GM12878 (cell line): ENCODE data around the gene AP2B1.

ENCODE experiments used
- ASH2L ChIP-seq: fragments of 300-600, 200-600 bp; sonication (generic); IDR thresholded peaks from 2 replicates; pipeline ENCODE4 v1.6.1; 2017; ENCODE audit warnings: low read depth, mild to moderate bottlenecking, borderline replicate concordance
- CEBPZ ChIP-seq: fragments of 150-350 bp; IDR thresholded peaks from 2 replicates; pipeline ENCODE4 v1.6.1; 2016; ENCODE audit warnings: low read depth, low read length
- EZH2 ChIP-seq: IDR thresholded peaks from 2 replicates; pipeline ENCODE4 v1.6.1; 2012; ENCODE audit warnings: low read depth, mild to moderate bottlenecking, control low read depth, inconsistent platforms, low read length, borderline replicate concordance; ENCODE audit not compliant: control insufficient read depth
- JUND ChIP-seq: IDR thresholded peaks from 2 replicates; pipeline ENCODE4 v1.6.1; 2012; ENCODE audit warnings: low read depth, mild to moderate bottlenecking, low read length, improper control_type of control experiment, moderate library complexity
- MAX ChIP-seq: IDR thresholded peaks from 2 replicates; pipeline ENCODE4 v1.6.1; 2012; ENCODE audit warnings: low read depth, low read length, improper control_type of control experiment
- MYC ChIP-seq: IDR thresholded peaks from 2 replicates; pipeline ENCODE4 v1.6.1; 2011; ENCODE audit warnings: mild to moderate bottlenecking, low read length, moderate library complexity, inconsistent platforms; ENCODE audit not compliant: insufficient read depth, insufficient replicate concordance, insufficient read length, severe bottlenecking
- POLR2A ChIP-seq: IDR thresholded peaks from 2 replicates; pipeline ENCODE4 v1.6.1; 2011; ENCODE audit warnings: low read depth, mild to moderate bottlenecking, low read length
- POLR2AphosphoS5 ChIP-seq: IDR thresholded peaks from 2 replicates; pipeline ENCODE4 v1.6.1; 2011; ENCODE audit warnings: mild to moderate bottlenecking, low read length, inconsistent platforms
- REST ChIP-seq: IDR thresholded peaks from 2 replicates; pipeline ENCODE4 v1.6.1; 2012; ENCODE audit warnings: mild to moderate bottlenecking, low read depth, low read length
- SMC3 ChIP-seq: IDR thresholded peaks from 2 replicates; pipeline ENCODE4 v1.6.1; 2011; ENCODE audit warnings: low read length, improper control_type of control experiment, borderline replicate concordance
- TARDBP ChIP-seq: IDR thresholded peaks from 2 replicates; pipeline ENCODE4 v1.6.1; 2016; ENCODE audit warnings: borderline replicate concordance
- ZNF274 ChIP-seq: IDR thresholded peaks from one replicate; pipeline ENCODE4 v1.8.0; 2011; ENCODE audit not compliant: insufficient read length, insufficient read depth
- TF ChIP-seq, protein P1 (sequence below): IDR thresholded peaks from 2 replicates; pipeline ENCODE4 v1.6.1; 2012; ENCODE audit warnings: low read length, inconsistent platforms
- TF ChIP-seq, protein P2 (sequence below): fragments of 450-650 bp; IDR thresholded peaks from 2 replicates; pipeline ENCODE4 v1.6.1; 2016; ENCODE audit warnings: mild to moderate bottlenecking, moderate library complexity, borderline replicate concordance

DNA sequence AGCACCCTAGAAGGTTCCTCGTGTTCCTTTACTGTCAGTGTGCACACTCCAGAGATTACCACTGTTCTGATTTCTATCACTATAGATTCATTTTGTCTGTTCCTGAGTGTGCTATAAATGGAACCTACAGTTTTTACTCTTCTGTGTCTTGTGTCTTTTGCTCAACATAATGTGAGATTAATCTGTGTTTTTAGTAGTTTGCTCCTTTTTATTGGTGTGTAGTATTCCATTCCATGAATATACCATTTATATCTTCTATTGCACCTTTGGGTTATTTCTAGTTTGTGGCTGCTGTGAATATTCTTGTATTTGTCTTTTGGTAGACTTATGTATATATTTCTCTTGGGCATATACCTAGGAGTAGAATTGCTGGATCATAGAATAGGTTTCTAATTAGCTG lies 68.2 kb downstream of the AP2B1 start:
- TF ChIP-seq SMC3 (no peak), ASH2L (no peak), REST (no peak), POLR2AphosphoS5 (no peak), EZH2 (no peak), MAX (no peak), TARDBP (no peak), CEBPZ (no peak), JUND (no peak), ZNF274 (no peak), POLR2A (no peak), MYC (no peak)
- TF ChIP-seq, protein P1, sequence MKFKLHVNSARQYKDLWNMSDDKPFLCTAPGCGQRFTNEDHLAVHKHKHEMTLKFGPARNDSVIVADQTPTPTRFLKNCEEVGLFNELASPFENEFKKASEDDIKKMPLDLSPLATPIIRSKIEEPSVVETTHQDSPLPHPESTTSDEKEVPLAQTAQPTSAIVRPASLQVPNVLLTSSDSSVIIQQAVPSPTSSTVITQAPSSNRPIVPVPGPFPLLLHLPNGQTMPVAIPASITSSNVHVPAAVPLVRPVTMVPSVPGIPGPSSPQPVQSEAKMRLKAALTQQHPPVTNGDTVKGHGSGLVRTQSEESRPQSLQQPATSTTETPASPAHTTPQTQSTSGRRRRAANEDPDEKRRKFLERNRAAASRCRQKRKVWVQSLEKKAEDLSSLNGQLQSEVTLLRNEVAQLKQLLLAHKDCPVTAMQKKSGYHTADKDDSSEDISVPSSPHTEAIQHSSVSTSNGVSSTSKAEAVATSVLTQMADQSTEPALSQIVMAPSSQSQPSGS: no peak
- TF ChIP-seq, protein P2, sequence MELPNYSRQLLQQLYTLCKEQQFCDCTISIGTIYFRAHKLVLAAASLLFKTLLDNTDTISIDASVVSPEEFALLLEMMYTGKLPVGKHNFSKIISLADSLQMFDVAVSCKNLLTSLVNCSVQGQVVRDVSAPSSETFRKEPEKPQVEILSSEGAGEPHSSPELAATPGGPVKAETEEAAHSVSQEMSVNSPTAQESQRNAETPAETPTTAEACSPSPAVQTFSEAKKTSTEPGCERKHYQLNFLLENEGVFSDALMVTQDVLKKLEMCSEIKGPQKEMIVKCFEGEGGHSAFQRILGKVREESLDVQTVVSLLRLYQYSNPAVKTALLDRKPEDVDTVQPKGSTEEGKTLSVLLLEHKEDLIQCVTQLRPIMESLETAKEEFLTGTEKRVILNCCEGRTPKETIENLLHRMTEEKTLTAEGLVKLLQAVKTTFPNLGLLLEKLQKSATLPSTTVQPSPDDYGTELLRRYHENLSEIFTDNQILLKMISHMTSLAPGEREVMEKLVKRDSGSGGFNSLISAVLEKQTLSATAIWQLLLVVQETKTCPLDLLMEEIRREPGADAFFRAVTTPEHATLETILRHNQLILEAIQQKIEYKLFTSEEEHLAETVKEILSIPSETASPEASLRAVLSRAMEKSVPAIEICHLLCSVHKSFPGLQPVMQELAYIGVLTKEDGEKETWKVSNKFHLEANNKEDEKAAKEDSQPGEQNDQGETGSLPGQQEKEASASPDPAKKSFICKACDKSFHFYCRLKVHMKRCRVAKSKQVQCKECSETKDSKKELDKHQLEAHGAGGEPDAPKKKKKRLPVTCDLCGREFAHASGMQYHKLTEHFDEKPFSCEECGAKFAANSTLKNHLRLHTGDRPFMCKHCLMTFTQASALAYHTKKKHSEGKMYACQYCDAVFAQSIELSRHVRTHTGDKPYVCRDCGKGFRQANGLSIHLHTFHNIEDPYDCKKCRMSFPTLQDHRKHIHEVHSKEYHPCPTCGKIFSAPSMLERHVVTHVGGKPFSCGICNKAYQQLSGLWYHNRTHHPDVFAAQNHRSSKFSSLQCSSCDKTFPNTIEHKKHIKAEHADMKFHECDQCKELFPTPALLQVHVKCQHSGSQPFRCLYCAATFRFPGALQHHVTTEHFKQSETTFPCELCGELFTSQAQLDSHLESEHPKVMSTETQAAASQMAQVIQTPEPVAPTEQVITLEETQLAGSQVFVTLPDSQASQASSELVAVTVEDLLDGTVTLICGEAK: no peak
